GM21390 (cell line): ENCODE results near the gene GALNT13.

ENCODE experiments used
- ATAC-seq: cut with Tn5 transposase; IDR thresholded peaks from one replicate; pipeline ENCODE4 v1.9.1; 2021; ENCODE audit not compliant: unreplicated experiment

The GALNT13 gene

GRCh38 chr2:153940511-153940910 lies 68.8 kb downstream of the GALNT13 start:
- ATAC-seq = no peak

DNA sequence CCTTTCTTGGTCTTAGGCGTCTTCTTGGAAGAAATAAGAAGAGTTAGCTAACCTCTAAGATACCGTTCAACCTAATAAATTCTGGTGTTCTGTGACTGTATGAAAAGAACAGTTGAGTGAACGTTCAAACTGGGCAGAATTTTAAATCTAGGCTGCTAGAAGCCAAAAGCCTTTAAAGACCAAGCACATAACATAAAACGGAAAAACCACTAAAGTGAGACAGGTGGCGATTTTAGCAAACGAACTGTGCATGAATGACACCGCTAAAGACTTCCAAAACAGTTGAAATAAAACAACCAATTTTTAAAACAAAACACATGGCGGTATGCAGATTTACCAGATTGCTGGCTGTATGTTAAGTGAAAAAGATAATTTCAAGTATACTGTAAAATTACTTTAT lies 73.1 kb downstream of the GALNT13 start:
- ATAC-seq = no peak

DNA sequence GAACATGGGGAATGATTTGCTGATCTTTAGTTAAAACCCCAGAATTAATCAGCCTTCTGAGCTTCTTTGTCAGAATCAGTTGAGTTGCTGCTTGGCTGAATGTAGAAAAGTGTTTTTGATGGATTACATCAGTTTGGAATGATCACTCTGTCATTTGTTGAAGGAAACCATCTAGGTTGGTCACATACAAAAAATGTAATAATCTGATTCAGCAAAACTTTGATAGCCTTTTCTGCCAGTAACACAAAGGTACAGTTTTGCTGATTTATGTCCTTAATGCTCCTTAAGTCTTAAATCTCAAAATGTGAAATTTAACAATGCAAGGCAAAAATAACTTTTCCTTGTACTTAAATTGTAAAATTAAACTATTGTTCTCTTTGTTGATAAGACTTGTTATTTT lies 74.3 kb downstream of the GALNT13 start:
- ATAC-seq = no peak

DNA sequence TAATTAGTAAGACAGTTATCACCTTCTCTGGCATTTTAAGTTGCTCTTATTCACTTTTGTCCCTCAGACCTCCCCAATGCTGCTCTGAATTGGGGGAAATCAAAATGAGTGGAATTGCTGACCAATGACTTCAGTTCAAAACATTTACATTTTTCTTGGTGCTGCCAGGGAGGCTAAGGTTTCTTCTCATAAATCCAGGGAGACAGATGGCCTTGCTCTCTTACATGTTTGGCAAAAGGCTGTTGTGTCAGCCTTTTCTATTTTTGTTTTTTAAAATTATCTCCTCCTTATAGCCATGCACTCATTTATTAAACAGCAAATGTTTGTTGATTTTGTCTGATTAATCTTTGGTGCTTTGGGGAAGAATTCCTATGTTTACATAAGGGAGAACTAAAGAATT lies 82.0 kb downstream of the GALNT13 start:
- no peak for ATAC-seq

- no peak for ATAC-seq
Observed at GRCh38 chr2:153963256-153963655, 91.5 kb downstream of the GALNT13 start.

DNA sequence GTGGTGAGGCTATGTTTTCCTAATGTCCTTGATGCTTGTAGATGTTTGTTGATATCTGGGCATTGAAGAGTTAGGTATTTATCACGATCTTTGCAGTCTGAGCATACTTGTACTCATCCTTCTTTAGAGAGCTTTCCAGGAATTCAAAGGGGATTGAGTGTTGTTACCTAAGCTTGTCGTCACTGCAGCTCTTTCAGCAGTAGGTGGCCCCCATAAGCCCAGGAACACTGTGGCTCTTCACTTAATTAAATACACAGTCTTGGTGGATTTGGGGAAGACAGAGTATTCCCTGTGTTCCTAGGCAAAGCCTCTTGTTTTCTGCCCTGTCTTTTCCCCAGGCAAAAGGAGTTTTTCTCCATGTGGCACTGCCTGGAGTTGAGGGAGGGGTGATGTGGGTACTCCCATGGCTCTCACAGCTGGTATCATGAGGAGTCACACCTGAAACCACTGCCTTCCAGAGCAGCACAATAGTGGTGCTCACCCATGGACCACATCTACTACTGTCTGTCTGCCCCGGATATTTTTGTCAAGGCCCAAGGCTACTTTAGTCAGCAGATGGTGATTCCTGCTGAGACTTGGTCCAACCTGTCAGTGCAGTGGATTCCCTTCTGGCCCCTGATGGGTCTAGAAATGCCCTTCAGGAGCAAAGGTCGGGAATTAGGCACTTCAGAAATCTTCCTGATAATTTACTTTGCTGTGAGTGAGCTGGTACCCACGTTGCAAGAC lies 95.7 kb downstream of the GALNT13 start:
- no peak for ATAC-seq

GRCh38 chr2:153971250-153971649 lies 99.5 kb downstream of the GALNT13 start:
- no peak for ATAC-seq

- ATAC-seq = no peak
Observed at GRCh38 chr2:153971855-153972254, 100.1 kb downstream of the GALNT13 start.

- no peak for ATAC-seq
Observed at GRCh38 chr2:153972412-153972811, 100.7 kb downstream of the GALNT13 start.

DNA sequence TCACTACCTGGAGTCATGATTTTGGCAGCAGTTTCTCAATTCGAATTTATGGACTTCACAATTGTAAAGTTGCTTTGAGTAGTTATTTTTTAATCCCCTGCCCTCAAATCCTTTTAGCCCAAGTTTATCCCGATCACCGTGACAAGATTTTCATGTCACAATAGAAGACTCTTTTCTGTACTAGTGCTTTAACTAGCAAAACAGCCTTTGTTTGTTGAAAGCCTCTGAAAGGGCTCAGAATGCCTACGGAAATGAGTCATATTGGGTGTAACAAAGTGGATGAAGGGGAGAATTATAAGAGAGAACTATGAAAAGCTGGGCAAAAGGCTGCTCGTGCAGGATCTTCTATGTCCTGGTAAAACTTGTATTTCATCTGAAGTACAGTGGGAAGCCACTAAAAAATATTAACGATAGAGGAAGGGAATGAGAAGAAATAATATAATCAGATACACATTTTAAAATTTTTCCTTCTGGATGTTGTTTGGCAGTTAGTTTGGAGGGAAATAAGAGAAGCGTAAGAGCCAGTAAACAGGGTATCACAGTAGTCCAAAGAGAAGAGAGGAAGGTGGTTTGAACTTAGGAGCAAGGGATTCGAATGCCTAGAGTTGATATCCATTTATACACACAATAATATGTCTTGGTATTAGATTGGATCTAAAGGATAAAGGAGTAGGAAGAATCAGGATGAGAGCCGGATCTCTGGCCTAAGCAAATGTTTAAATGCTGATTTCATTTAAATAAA lies 114.9 kb downstream of the GALNT13 start:
- no peak for ATAC-seq

DNA sequence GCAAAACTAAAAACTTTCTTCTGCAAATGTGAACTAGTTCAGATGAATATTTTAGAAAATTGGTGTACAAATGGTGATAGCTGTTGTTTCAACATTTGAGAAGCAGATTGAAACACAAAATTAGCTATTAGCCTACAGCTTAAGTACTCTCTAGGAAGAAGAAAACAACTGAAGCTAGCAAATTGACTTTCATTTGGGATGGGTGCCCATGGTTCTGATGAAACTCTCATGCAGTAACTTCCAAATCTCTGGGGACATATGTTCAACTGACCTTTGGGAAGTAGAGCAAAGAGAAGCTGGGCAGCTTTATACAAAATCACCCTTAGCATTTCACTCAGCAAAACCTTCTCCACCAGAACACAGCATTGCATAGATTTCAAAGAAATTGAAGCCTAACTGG lies 119.0 kb downstream of the GALNT13 start:
- ATAC-seq = no peak

- ATAC-seq = no peak
Observed at GRCh38 chr2:154013514-154013913, 141.8 kb downstream of the GALNT13 start.

- no peak for ATAC-seq
Observed at GRCh38 chr2:154015233-154015632, 143.5 kb downstream of the GALNT13 start.

DNA sequence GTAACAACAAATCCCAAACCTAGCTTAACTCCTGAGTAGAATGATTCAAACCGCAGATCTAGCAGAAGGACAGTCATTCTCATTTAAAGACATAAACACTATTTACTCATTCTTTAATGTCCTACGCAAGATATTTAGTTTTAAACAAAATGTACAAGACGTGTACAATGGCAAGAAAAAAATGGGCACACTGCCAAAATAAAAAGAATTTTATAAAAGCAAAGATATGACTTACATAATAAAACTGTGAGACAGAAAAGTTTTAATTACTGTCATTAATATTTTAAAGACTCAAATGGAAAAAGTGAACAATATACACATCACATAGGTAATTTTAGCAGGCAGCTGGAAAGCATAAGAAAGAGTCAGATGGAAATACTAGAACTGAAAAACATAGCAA lies 157.8 kb downstream of the GALNT13 start:
- no peak for ATAC-seq

DNA sequence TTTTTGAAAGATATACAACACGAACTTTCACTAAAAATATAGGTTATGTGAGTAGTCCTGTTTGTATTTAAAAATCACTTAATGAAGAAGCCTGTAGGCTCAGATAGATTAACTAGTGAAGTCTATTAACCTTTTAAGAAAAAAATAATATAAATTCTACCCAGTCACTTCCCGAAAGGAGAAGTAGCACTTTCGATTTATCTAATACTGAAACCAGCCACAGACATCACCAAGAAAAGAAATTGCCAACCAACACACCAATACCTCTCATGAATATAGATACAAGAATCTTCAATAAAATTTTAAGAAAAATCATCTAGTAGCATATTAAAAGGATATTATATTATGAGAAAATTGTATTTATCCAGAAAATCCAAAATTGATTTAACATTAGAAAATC lies 160.5 kb downstream of the GALNT13 start:
- no peak for ATAC-seq

GRCh38 chr2:154046493-154046892 lies 174.8 kb downstream of the GALNT13 start:
- ATAC-seq = no peak

DNA sequence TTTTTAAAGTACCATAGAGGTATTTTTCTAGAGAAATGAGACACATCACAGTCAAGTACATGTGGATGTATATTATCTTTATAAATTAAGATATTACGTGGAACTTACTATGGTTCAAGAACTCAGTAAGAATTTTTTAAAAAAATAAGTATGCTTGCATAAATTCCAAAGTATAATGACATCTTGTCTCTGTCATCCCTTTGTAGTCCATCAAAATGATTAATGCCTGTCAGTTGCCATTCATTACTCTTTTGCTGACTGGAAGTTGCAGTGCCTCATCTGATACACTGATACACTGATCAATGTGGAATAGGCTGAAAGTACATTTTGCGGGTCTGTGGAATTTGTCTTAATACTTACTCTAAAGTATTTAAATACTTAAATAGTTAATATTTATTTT lies 177.2 kb downstream of the GALNT13 start:
- ATAC-seq = no peak

DNA sequence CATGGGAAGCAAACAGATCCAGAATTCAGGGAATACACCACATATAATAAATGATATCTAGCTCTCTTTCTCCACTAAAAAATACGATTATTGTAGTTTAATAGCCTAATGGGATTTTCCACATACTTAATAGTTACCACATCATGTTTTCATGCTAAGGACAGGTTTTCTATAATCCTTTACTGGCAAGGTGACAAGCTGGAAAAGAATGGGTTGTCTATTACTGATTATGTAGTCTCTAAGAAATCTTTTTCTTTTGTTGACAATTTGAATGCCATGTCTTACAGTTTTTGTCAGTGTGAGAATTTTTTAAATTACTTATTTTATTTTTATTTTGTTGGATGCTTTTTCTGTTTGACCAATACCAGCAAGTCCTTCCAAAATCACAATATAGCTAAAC lies 177.8 kb downstream of the GALNT13 start:
- no peak for ATAC-seq

DNA sequence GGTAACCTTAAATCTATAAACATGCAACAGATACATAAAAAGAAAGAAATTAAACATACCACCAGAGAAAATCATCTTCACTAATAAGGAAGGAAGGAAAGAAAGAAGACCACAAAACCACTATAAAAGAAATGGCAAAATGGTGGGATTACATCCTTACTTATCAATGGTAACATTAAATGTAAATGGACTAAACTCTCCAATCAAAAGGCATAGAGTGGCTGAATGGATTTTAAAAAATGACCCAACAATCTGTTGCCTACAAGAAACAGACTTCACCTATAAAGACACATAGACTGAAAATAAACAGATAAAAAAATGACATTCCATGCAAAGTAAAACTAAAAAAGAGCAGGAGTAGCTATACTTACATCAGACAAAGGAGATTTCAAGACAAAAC lies 195.4 kb downstream of the GALNT13 start:
- no peak for ATAC-seq

DNA sequence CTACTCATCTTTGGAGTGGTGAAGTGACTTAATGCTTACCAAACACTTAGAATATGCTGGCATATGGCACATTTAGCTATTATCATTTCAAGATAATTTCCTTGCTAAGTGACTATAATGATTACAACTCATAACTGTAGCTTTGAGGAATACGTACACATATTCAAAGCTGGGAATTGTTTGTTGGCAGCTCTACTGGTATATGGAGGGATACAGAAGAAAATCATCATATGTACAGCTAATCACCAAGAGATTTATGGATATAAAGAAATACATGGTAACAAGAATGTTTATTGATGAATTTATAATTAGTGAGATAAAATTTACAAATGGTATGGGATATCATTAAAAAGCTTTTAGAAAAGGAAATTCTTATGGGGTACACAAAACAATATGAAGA lies 207.2 kb downstream of the GALNT13 start:
- ATAC-seq = no peak

GRCh38 chr2:154092571-154092970 lies 220.8 kb downstream of the GALNT13 start:
- ATAC-seq = no peak

DNA sequence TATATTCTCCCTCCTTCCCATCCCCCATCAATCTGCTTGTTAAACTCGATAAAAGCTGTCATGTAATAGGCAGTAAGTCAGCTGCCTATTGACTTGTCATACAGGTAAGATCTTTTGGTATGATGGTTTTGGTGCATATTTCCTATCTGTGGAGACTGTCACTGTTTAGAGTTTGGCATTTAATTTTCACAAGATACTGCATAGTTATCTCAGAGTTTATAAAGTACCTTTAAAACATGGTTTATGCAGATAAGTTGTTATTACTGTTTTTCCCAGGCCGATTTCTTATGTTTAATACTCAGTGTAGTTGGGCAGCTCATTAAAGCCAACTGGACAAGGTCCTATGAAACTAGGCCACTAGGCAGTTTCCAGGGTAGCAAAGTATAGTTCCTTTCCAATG lies 222.1 kb downstream of the GALNT13 start:
- ATAC-seq = no peak
